ENCODE measurements around the gene TNS3.

TNS3 gene

DNA sequence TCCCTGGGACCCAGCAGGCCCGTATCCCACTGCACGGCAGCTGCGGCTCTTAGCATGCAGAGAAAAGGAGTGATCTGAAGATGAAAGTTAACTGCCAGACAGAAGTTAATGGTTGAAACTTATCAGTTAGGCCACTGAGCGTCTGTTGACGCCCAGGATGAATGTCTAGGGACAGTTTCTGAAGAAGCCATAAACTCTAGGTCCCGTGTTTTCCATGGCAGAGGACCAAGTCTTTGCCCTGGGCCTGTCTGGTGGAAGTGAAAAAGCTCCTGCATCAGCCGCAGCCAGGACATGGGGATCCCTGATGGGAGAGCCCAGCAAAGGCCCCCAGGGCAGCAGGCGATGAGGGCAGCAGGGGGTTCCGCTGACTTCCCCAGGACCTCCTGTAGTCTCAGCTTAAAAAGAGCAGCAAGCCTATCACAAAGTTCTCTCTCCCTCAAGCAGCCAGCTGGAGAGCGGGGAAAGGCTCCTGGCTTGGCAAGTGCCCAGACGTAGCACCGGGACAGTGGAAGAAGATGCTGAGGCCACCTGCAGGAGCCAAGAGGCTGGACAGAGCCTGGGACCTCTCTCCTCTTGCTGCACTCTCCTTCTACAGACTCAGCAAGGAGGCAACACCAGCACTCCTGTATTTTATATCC lies 79.6 kb downstream of the TNS3 start:
- ChIA-PET CTCF (interaction anchor here (0.8 to 15.4 kb wide), 5 partner anchors 9 to 307 kb away, joined by 3 to 169 read pairs (median 7); no protein-coding TSS in a partner anchor), POLR2A (interaction anchor here (1.5 kb wide), 1 partner anchor 10 kb away, joined by 3 read pairs; no protein-coding TSS in a partner anchor)
- H3K27me3 ChIP-seq (replicated peaks in 2 of 5; ENCODE audit: control insufficient read depth in 4 of 5, insufficient read depth in 5 of 5, low read length in 4 of 5): no peaks in the 10 kb centered on the region
- no peak overlapping the region for H3K4me3 ChIP-seq (ENCODE audit: control insufficient read depth in 1 of 7, extremely low read depth in 1 of 7, insufficient read depth in 4 of 7, low read depth in 2 of 7, low read length in 6 of 7)
- peaks cover 2 to 94% (median 85%) of the 10 kb centered on the region in 4 experiments for H3K4me1 ChIP-seq (ENCODE audit: control extremely low read depth in 1 of 4, control insufficient read depth in 4 of 4, insufficient read depth in 4 of 4, low read length in 3 of 4)
- H3K27ac ChIP-seq (ENCODE audit: insufficient read depth in 1 of 2, low read depth in 1 of 2, low read length in 2 of 2, poor library complexity in 1 of 2, severe bottlenecking in 2 of 2): peak overlapping the region; percentile 41 to 73
- 69% methylated on average over 10 of the region's 12 CpGs for WGBS (ENCODE audit: insufficient coverage)
- H3K9me3 ChIP-seq (ENCODE audit: control extremely low read depth in 1 of 5, control insufficient read depth in 4 of 5, insufficient read depth in 2 of 5, low read depth in 1 of 5, low read length in 4 of 5): no peaks in the 10 kb centered on the region
- no peak for DNase-seq
- peaks cover 0 to 29% (median 7%) of the 10 kb centered on the region in 4 experiments for H3K36me3 ChIP-seq (ENCODE audit: control insufficient read depth in 4 of 4, insufficient read depth in 4 of 4, low read length in 3 of 4)

DNA sequence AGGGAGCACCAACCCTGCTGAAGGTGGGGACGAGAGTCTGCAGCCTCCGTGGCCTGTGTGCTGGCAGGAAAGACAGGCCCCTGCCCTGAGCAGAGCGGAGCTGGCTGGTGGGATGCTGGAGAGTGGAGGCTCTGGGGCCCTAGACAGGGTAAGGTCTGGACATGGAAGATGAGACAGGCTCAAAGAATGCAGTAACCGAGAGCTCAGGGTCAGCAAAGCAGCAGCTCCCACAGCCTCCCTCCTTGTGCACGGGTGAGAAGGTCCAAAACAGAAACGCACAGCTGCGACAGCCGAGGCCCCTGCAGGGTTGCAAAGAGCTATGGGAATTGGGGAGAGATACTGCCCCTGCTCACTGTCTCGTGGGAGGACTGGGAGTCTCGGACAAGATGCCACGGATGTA lies 80.5 kb downstream of the TNS3 start:
- H3K4me3 ChIP-seq (ENCODE audit: control insufficient read depth in 1 of 7, extremely low read depth in 1 of 7, insufficient read depth in 4 of 7, low read depth in 2 of 7, low read length in 6 of 7): no peak overlapping the region
- H3K27ac ChIP-seq (ENCODE audit: insufficient read depth in 1 of 2, low read depth in 1 of 2, low read length in 2 of 2, poor library complexity in 1 of 2, severe bottlenecking in 2 of 2): no peak overlapping the region
- H3K9me3 ChIP-seq (ENCODE audit: control extremely low read depth in 1 of 5, control insufficient read depth in 4 of 5, insufficient read depth in 2 of 5, low read depth in 1 of 5, low read length in 4 of 5): no peaks in the 10 kb centered on the region
- peaks cover 4 to 99% (median 94%) of the 10 kb centered on the region in 4 experiments for H3K4me1 ChIP-seq (ENCODE audit: control extremely low read depth in 1 of 4, control insufficient read depth in 4 of 4, insufficient read depth in 4 of 4, low read length in 3 of 4)
- H3K27me3 ChIP-seq (replicated peaks in 2 of 5; ENCODE audit: control insufficient read depth in 4 of 5, insufficient read depth in 5 of 5, low read length in 4 of 5): no peaks in the 10 kb centered on the region
- DNase-seq: no peak
- WGBS (ENCODE audit: insufficient coverage): 94% methylated on average over 9 of the region's 11 CpGs
- H3K36me3 ChIP-seq (ENCODE audit: control insufficient read depth in 4 of 4, insufficient read depth in 4 of 4, low read length in 3 of 4): peaks cover 0 to 20% (median 5%) of the 10 kb centered on the region in 4 experiments
- ChIA-PET CTCF (interaction anchor here (1.0 to 15.4 kb wide), 7 partner anchors 10 to 308 kb away, joined by 3 to 169 read pairs (median 5); no protein-coding TSS in a partner anchor), POLR2A (interaction anchor here (0.5 kb wide), 1 partner anchor 18 kb away, joined by 3 read pairs; no protein-coding TSS in a partner anchor)

DNA sequence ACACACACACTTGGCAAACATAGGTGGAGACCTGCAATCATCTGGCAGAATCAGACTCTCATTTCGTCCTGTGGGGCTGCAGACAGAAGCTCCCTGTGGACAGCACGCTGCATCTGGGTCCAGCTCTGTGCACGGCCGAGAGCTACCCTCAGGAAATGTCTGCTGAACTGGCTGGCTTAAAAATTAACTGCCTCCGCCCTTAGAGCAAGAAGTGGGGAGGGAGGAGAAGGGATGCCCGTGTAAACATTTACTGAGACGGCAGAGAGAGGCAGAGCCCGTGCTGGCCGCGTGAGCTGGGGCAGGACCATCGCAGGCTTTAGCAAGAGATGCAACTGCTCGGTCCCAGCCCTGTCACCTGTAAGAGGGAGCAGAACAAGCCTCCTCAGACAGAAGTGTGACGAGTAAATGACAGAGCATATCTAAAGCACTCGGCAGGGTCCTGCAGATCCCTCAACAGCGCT lies 81.8 kb downstream of the TNS3 start:
- Histone ChIP-seq H3K9me3 (ENCODE audit: control extremely low read depth in 1 of 5, control insufficient read depth in 4 of 5, insufficient read depth in 2 of 5, low read depth in 1 of 5, low read length in 4 of 5) (no peaks in the 10 kb centered on the region), H3K36me3 (ENCODE audit: control insufficient read depth in 4 of 4, insufficient read depth in 4 of 4, low read length in 3 of 4) (peaks cover 0 to 8% (median 1%) of the 10 kb centered on the region in 4 experiments), H3K27me3 (replicated peaks in 2 of 5; ENCODE audit: control insufficient read depth in 4 of 5, insufficient read depth in 5 of 5, low read length in 4 of 5) (no peaks in the 10 kb centered on the region), H3K27ac (ENCODE audit: insufficient read depth in 1 of 2, low read depth in 1 of 2, low read length in 2 of 2, poor library complexity in 1 of 2, severe bottlenecking in 2 of 2) (peak overlapping the region; percentile 3 to 8), H3K4me1 (ENCODE audit: control extremely low read depth in 1 of 4, control insufficient read depth in 4 of 4, insufficient read depth in 4 of 4, low read length in 3 of 4) (peaks cover 8 to 99% (median 94%) of the 10 kb centered on the region in 4 experiments), H3K4me3 (ENCODE audit: control insufficient read depth in 1 of 7, extremely low read depth in 1 of 7, insufficient read depth in 4 of 7, low read depth in 2 of 7, low read length in 6 of 7) (peak overlapping the region in 1 of 7 experiments; percentile 12)
- ChIA-PET POLR2A (no interaction called here), CTCF (interaction anchor here (0.6 to 15.4 kb wide), 11 partner anchors 9 to 84 kb away, joined by 3 to 169 read pairs (median 4); no protein-coding TSS in a partner anchor)
- 49% methylated on average over 15 of the region's 15 CpGs for whole genome bisulfite sequencing (ENCODE audit: insufficient coverage)
- DNase-seq: no peak

DNA sequence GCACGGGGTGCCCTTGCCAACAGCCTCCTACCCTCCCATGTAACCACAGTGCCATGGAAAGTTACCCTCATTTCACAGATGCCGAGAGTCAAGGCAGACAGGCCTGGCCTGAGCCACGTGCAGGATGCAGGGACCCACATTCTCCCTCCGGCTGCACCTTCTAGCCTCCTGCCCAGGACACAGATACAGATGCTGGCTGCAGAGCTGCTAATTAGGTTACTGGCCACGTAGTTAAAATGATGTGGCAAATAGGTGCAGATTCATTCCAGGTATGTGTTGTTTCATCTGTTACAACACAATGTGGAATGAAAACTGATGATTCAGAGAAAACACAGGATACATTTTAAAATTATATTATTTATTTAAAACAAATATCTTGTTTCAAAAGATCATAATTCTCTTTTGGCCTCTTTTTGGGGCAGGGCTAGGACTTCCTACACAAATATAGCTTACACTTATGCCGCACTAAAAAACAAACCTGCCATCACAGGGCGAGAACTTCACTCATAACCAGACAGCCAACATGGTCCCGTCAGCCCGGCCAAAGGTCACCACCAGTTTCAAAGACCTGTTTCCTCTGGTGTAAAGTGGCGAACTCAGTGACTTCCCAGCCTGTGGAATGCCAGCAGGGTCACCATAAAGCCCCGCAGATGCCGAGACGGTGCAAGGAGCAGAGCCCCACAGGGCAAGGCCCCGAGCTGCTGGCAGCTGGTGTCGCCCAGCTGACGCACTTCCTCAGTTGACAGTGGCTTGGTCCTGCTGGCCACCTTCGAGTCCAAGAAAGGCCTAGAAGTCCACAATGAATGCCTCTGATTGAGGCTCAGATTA lies 83.5 kb downstream of the TNS3 start:
- H3K27me3 ChIP-seq (replicated peaks in 2 of 5; ENCODE audit: control insufficient read depth in 4 of 5, insufficient read depth in 5 of 5, low read length in 4 of 5): no peaks in the 10 kb centered on the region
- peaks cover 0 to 8% (median 0%) of the 10 kb centered on the region in 4 experiments for H3K36me3 ChIP-seq (ENCODE audit: control insufficient read depth in 4 of 4, insufficient read depth in 4 of 4, low read length in 3 of 4)
- ChIA-PET CTCF (interaction anchor here (0.6 to 15.4 kb wide), 6 partner anchors 14 to 232 kb away, joined by 3 to 169 read pairs (median 3); no protein-coding TSS in a partner anchor), POLR2A (no interaction called here)
- no peak overlapping the region for H3K27ac ChIP-seq (ENCODE audit: insufficient read depth in 1 of 2, low read depth in 1 of 2, low read length in 2 of 2, poor library complexity in 1 of 2, severe bottlenecking in 2 of 2)
- no peak for DNase-seq
- H3K4me3 ChIP-seq (ENCODE audit: control insufficient read depth in 1 of 7, extremely low read depth in 1 of 7, insufficient read depth in 4 of 7, low read depth in 2 of 7, low read length in 6 of 7): no peak overlapping the region
- peaks cover 10 to 98% (median 92%) of the 10 kb centered on the region in 4 experiments for H3K4me1 ChIP-seq (ENCODE audit: control extremely low read depth in 1 of 4, control insufficient read depth in 4 of 4, insufficient read depth in 4 of 4, low read length in 3 of 4)
- 94% methylated on average over 12 of the region's 17 CpGs for WGBS (ENCODE audit: insufficient coverage)
- no peaks in the 10 kb centered on the region for H3K9me3 ChIP-seq (ENCODE audit: control extremely low read depth in 1 of 5, control insufficient read depth in 4 of 5, insufficient read depth in 2 of 5, low read depth in 1 of 5, low read length in 4 of 5)

DNA sequence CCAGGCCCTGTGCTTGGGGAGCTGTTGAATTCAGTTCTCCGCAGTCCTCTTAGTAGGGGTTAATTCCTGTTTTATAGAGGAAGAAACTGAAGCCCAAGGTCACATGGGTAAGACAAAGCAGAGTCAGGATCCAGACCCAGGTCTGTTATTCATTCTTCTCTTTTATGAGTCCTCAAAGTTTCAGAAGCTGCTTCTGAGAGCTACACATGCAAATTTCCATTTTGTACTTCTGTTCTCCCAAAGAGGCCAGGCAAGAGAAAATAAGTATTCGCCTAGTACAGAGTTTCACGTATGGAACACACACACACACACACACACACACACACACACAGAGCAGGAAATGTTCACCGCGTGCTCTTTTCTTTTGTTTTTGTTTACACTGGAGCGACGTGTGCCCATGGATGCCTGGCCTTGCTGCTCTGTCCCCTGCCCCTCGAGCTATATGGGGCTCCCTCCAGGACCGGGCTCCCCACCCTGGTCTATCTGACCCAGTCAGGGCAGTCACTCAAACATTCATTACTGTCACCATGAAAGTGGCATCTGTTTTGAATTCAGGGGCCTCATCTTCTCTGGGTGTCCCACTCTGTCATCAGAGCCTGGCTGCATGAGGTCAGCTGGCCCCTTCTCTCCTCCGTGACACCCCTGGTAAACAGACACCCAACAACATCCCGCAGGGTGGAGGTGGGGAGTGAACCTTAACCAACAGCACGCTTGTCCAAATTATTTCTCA lies 84.4 kb downstream of the TNS3 start:
- no peaks in the 10 kb centered on the region for H3K9me3 ChIP-seq (ENCODE audit: control extremely low read depth in 1 of 5, control insufficient read depth in 4 of 5, insufficient read depth in 2 of 5, low read depth in 1 of 5, low read length in 4 of 5)
- peak overlapping the region in 1 of 2 experiments; percentile 66 for H3K27ac ChIP-seq (ENCODE audit: insufficient read depth in 1 of 2, low read depth in 1 of 2, low read length in 2 of 2, poor library complexity in 1 of 2, severe bottlenecking in 2 of 2)
- WGBS (ENCODE audit: insufficient coverage): 38% methylated on average over 9 of the region's 12 CpGs
- peak in 2 of 3 donors; percentile 72 to 78 for DNase-seq
- no peaks in the 10 kb centered on the region for H3K27me3 ChIP-seq (replicated peaks in 2 of 5; ENCODE audit: control insufficient read depth in 4 of 5, insufficient read depth in 5 of 5, low read length in 4 of 5)
- H3K4me1 ChIP-seq (ENCODE audit: control extremely low read depth in 1 of 4, control insufficient read depth in 4 of 4, insufficient read depth in 4 of 4, low read length in 3 of 4): peaks cover 10 to 98% (median 90%) of the 10 kb centered on the region in 4 experiments
- H3K36me3 ChIP-seq (ENCODE audit: control insufficient read depth in 4 of 4, insufficient read depth in 4 of 4, low read length in 3 of 4): peaks cover 0 to 8% (median 1%) of the 10 kb centered on the region in 4 experiments
- ChIA-PET CTCF (interaction anchor here (0.6 to 15.4 kb wide), 11 partner anchors 13 to 231 kb away, joined by 3 to 169 read pairs (median 3); no protein-coding TSS in a partner anchor), POLR2A (interaction anchor here (0.6 to 1.4 kb wide), 5 partner anchors 15 to 81 kb away, joined by 3 to 9 read pairs (median 4); no protein-coding TSS in a partner anchor)
- H3K4me3 ChIP-seq (ENCODE audit: control insufficient read depth in 1 of 7, extremely low read depth in 1 of 7, insufficient read depth in 4 of 7, low read depth in 2 of 7, low read length in 6 of 7): peak overlapping the region in 1 of 7 experiments; percentile 14

DNA sequence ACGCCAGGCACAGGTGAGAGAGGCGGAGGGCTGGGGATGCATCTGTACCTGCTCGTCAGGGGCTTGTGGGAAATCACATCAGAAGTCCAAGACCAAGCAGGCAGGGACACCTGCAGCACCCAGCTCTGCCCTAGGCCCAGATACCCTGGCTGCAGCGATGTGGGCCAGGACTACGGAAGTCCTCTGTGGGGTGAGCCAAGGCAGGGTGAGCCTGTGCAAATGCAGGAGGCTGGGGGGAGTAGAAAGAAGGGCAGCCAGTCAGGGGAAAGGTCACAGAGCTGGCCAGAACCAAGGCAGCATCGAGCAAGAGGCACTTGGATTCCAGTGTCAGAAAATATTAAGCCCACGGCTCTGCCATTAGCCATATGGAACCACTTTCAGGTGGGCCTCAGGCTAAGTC lies 85.2 kb downstream of the TNS3 start:
- Histone ChIP-seq H3K27me3 (replicated peaks in 2 of 5; ENCODE audit: control insufficient read depth in 4 of 5, insufficient read depth in 5 of 5, low read length in 4 of 5) (no peaks in the 10 kb centered on the region), H3K4me3 (ENCODE audit: control insufficient read depth in 1 of 7, extremely low read depth in 1 of 7, insufficient read depth in 4 of 7, low read depth in 2 of 7, low read length in 6 of 7) (no peak overlapping the region), H3K9me3 (ENCODE audit: control extremely low read depth in 1 of 5, control insufficient read depth in 4 of 5, insufficient read depth in 2 of 5, low read depth in 1 of 5, low read length in 4 of 5) (no peaks in the 10 kb centered on the region), H3K4me1 (ENCODE audit: control extremely low read depth in 1 of 4, control insufficient read depth in 4 of 4, insufficient read depth in 4 of 4, low read length in 3 of 4) (peaks cover 10 to 95% (median 86%) of the 10 kb centered on the region in 4 experiments), H3K27ac (ENCODE audit: insufficient read depth in 1 of 2, low read depth in 1 of 2, low read length in 2 of 2, poor library complexity in 1 of 2, severe bottlenecking in 2 of 2) (peak overlapping the region in 1 of 2 experiments; percentile 58), H3K36me3 (ENCODE audit: control insufficient read depth in 4 of 4, insufficient read depth in 4 of 4, low read length in 3 of 4) (peaks cover 0 to 14% (median 1%) of the 10 kb centered on the region in 4 experiments)
- 93% methylated on average over 6 of the region's 7 CpGs for WGBS (ENCODE audit: insufficient coverage)
- no peak for DNase-seq
- POLR2A ChIA-PET: interaction anchor here (0.9 to 1.4 kb wide), 3 partner anchors 15 to 82 kb away, joined by 4 to 9 read pairs (median 7); no protein-coding TSS in a partner anchor
- CTCF ChIA-PET: interaction anchor here (0.8 to 15.4 kb wide), 7 partner anchors 15 to 85 kb away, joined by 3 to 169 read pairs (median 5); no protein-coding TSS in a partner anchor
